ENCODE measurements around the gene PTDSS2. TPM values are rescaled to one million over a fixed set of nuclear protein-coding genes. Genes with fewer than 3 reads are reported as not detected.
A peak's percentile ranks its signal among the peaks of the same experiment; 100 is the strongest.

Gene PTDSS2
- polyA plus RNA-seq, 3 donors, result 9.3 to 18.3 (median 12.4) TPM

DNA sequence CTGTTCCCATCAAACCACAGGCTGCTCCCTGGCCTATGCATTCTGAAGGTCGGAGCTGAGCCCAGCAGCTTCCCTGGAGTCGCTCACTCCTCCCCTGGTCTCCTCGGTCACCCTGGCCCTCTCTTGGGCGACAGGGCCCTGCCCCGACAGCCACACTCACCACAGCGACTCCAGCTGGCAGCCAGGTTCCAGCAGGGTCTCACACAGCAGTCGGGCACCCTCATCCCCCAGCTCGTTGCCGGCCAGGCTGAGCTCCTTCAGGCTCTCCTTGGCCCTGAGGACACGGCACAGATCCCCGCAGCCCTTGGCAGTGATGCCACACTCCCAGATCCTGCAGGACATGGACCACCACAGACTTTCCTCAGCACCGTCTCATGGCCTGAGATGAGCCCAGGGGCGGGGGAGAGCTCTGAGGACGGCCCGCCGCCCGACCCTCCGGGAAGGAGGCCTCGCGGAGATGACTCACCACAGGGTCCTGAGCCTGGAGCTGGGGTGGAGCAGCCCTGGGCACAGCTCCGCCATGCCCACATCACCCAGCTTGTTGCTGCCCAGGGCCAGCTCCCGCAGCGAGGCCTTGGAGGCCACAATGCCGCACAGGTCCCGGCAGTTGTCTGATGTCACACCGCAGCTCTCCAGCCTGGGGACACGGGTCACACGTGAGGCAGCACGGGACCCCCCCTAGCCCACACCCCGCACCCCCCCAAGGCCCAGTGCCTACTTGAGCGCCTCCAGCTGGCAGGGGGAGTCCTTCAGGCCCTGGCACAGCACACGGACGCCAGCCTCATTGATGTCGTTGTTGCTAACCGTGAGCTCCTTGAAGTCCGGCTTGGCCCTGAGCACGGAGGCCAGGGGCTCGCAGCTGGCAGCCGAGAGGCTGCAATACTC lies 48.5 kb downstream of the PTDSS2 start:
- WGBS (ENCODE audit: insufficient coverage), result 95% methylated on average over 36 of the region's 39 CpGs
- H3K27me3 ChIP-seq (ENCODE audit: control insufficient read depth in 2 of 2, insufficient read depth in 2 of 2, low read length in 2 of 2), result no peaks in the 10 kb centered on the region
- TF ChIP-seq, protein P1, sequence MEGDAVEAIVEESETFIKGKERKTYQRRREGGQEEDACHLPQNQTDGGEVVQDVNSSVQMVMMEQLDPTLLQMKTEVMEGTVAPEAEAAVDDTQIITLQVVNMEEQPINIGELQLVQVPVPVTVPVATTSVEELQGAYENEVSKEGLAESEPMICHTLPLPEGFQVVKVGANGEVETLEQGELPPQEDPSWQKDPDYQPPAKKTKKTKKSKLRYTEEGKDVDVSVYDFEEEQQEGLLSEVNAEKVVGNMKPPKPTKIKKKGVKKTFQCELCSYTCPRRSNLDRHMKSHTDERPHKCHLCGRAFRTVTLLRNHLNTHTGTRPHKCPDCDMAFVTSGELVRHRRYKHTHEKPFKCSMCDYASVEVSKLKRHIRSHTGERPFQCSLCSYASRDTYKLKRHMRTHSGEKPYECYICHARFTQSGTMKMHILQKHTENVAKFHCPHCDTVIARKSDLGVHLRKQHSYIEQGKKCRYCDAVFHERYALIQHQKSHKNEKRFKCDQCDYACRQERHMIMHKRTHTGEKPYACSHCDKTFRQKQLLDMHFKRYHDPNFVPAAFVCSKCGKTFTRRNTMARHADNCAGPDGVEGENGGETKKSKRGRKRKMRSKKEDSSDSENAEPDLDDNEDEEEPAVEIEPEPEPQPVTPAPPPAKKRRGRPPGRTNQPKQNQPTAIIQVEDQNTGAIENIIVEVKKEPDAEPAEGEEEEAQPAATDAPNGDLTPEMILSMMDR (IDR thresholded peaks at IDR 0.05), result no peak
- H3K4me2 ChIP-seq (replicated peaks; ENCODE audit: extremely low read depth, low read length, poor library complexity, severe bottlenecking), result no peak overlapping the region
- H3K36me3 Mint-ChIP-seq, result peaks cover 65 to 81% of the 10 kb centered on the region in 2 donors
- peaks cover 28 to 31% of the 10 kb centered on the region in 2 donors for H3K4me1 ChIP-seq (ENCODE audit: control insufficient read depth in 1 of 2, insufficient read depth in 2 of 2, low read length in 2 of 2)
- peaks cover 29% of the 10 kb centered on the region for H3K4me1 Mint-ChIP-seq
- no peak for DNase-seq
- peak overlapping the region in 6 of 7 donors; percentile 11 to 82 (median 66) for H3K27ac Mint-ChIP-seq
- H2AFZ ChIP-seq (ENCODE audit: insufficient read depth, low read depth, low read length, poor library complexity, severe bottlenecking), result no peak overlapping the region
- H3K9me3 Mint-ChIP-seq, result no peaks in the 10 kb centered on the region
- no peak overlapping the region for H3K4me3 Mint-ChIP-seq
- no peak overlapping the region for H3K4me3 ChIP-seq (replicated peaks in 1 of 3; ENCODE audit: low read depth in 2 of 3, low read length in 3 of 3)
- no peak overlapping the region for H3K9ac ChIP-seq (ENCODE audit: insufficient read depth, low read length, poor library complexity, severe bottlenecking)
- peaks cover 97% of the 10 kb centered on the region for H4K20me1 ChIP-seq (ENCODE audit: insufficient read depth, low read length)
- peaks cover 78 to 86% of the 10 kb centered on the region in 2 donors for H3K36me3 ChIP-seq (replicated peaks in 1 of 2; ENCODE audit: control insufficient read depth in 1 of 2, insufficient read depth in 2 of 2, low read length in 2 of 2)
- peaks cover 0 to 6% (median 0%) of the 10 kb centered on the region in 3 donors for H3K27me3 Mint-ChIP-seq (ENCODE audit: low read depth in 3 of 3)
- no peaks in the 10 kb centered on the region for H3K9me3 ChIP-seq (replicated peaks in 1 of 2; ENCODE audit: control insufficient read depth in 1 of 2, insufficient read depth in 1 of 2, low read length in 2 of 2)
- H3K79me2 ChIP-seq (ENCODE audit: insufficient read depth, low read length), result peaks cover 66% of the 10 kb centered on the region
- intact Hi-C loops (cut with micrococcal nuclease), result no loop called here
- H3K27ac ChIP-seq (ENCODE audit: low read depth in 1 of 2, low read length in 2 of 2), result peak overlapping the region in 1 of 2 donors; percentile 100

DNA sequence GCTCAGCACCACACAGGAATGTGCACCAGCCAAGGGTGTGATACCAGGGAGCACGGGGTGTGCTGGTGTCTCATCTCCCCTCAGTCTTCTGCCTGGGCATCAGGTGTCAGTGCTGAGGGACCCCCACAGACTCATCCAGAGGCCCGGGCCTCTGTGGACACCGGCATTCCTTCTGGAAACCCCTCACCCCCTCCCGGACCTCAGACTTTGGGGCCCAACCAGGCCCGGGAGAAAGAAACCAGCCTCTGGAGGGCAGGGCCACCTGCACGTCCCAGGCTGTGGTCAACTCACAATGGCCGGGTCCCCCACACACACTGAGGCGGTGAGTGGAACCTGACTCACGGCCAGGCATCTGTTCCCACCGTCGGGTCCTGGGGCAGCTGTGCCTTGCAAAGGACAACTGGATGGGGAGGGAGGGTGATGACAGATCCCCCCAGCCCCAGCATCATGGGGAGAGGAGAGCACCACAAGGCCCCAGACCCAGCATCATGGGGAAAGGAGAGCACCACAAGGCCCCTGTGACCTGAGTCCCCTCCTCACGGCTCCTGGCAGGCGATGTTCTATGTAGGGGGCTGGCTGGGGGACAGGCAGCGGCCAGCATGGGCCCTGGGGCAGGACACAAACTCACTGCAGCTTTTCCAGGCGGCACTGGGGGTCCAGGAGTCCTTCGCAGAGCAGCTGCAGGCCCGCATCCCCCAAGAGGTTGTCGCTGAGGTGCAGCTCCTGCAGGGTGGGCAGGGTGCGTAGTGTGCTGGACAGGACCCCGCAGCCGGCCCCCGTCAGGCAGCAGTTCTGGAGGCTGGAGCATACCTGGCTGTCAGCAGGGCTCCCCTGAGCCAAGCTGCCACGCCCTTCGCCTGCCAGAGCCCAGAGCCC lies 49.4 kb downstream of the PTDSS2 start:
- DNase-seq, result no peak
- Mint-ChIP-seq H3K9me3 (no peaks in the 10 kb centered on the region), H3K27me3 (ENCODE audit: low read depth in 3 of 3) (peaks cover 0 to 6% (median 0%) of the 10 kb centered on the region in 3 donors), H3K4me3 (no peak overlapping the region), H3K27ac (peak overlapping the region in 4 of 7 donors; percentile 18 to 46 (median 27)), H3K4me1 (peaks cover 31% of the 10 kb centered on the region), H3K36me3 (peaks cover 62 to 75% of the 10 kb centered on the region in 2 donors)
- Histone ChIP-seq H3K36me3 (replicated peaks in 1 of 2; ENCODE audit: control insufficient read depth in 1 of 2, insufficient read depth in 2 of 2, low read length in 2 of 2) (peaks cover 71 to 77% of the 10 kb centered on the region in 2 donors), H3K27ac (ENCODE audit: low read depth in 1 of 2, low read length in 2 of 2) (peak overlapping the region in 1 of 2 donors; percentile 100), H3K4me2 (replicated peaks; ENCODE audit: extremely low read depth, low read length, poor library complexity, severe bottlenecking) (no peak overlapping the region), H3K4me3 (replicated peaks in 1 of 3; ENCODE audit: low read depth in 2 of 3, low read length in 3 of 3) (no peak overlapping the region), H3K4me1 (ENCODE audit: control insufficient read depth in 1 of 2, insufficient read depth in 2 of 2, low read length in 2 of 2) (peaks cover 33 to 40% of the 10 kb centered on the region in 2 donors), H3K79me2 (ENCODE audit: insufficient read depth, low read length) (peaks cover 75% of the 10 kb centered on the region), H3K27me3 (ENCODE audit: control insufficient read depth in 2 of 2, insufficient read depth in 2 of 2, low read length in 2 of 2) (no peaks in the 10 kb centered on the region), H3K9me3 (replicated peaks in 1 of 2; ENCODE audit: control insufficient read depth in 1 of 2, insufficient read depth in 1 of 2, low read length in 2 of 2) (no peaks in the 10 kb centered on the region), H3K9ac (ENCODE audit: insufficient read depth, low read length, poor library complexity, severe bottlenecking) (no peak overlapping the region), H2AFZ (ENCODE audit: insufficient read depth, low read depth, low read length, poor library complexity, severe bottlenecking) (no peak overlapping the region), H4K20me1 (ENCODE audit: insufficient read depth, low read length) (peaks cover 89% of the 10 kb centered on the region)
- over 99% methylated on average over 19 of the region's 24 CpGs for WGBS (ENCODE audit: insufficient coverage)
- TF ChIP-seq, protein P1 (IDR thresholded peaks at IDR 0.05), result no peak
- intact Hi-C loops (cut with micrococcal nuclease), result loop anchor here in 1 of 2 donors (10.0 kb wide), 1 partner anchor 295 kb away; the partner anchor contains the start of genes BET1L and RIC8A

Data from CD14-positive monocyte (primary cell).